ENCODE measurements around the gene GRM2. TPM values are rescaled to one million over a fixed set of nuclear protein-coding genes. Genes with fewer than 3 reads are reported as not detected.

GRM2 gene
- total and polyA plus RNA-seq, 2 experiments from 2014 or later = 0.27 TPM; not detected in 1

DNA sequence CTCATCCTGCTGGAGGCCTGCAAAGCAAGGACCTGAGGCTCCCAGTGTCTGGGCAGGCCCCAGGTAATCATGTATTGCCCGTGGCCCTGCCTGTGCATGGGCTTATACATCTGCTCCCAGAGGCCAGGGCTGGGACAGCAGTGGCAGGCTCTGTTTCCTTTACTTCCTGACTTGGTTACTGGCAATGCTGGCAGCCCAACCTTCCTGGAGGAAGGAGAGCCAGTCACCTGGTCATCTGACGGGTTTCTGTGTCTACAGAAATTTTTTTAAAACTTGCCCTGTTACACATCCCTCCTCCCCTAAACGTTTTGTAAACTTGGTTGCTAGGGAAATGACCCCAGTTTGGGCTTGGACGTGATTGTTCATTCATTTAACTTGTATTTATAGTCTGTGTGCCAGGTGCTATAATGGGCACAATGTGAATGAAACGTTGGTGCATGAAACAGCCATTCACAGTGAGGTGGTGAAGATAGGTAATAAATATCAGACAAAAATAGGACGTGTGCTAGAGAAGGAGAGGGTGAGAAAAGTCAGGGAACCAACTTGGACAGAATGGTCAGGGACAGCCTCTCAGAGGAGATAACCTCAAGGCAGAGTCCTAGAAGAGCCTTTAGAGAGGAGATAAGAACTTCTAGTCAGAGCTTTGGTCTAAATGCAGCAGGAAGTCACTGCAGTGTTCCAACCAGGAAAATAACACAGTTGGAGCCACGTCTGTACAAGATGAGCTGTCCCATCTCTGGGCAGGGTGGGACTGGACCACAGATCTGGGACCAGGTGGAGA lies 21.7 kb upstream of the GRM2 start:
- no peak overlapping the region for H3K4me2 ChIP-seq
- H2AFZ ChIP-seq = no peak overlapping the region
- H3K27me3 ChIP-seq = no peaks in the 10 kb centered on the region
- 88% methylated on average over 7 of the region's 7 CpGs for WGBS (ENCODE audit: low lambda C conversion rate, missing lambda C conversion rate)
- no peak overlapping the region for H3K27ac ChIP-seq
- H3K36me3 ChIP-seq (replicated peaks; ENCODE audit: insufficient read depth, low read depth) = no peaks in the 10 kb centered on the region
- TF ChIP-seq EZH2phosphoT487 (IDR thresholded peaks at IDR 0.05; ENCODE audit: low read depth, severe bottlenecking, unreplicated experiment) (no peak), EZH2 (IDR thresholded peaks at IDR 0.05; ENCODE audit: borderline replicate concordance) (no peak)
- TF ChIP-seq, protein P1, sequence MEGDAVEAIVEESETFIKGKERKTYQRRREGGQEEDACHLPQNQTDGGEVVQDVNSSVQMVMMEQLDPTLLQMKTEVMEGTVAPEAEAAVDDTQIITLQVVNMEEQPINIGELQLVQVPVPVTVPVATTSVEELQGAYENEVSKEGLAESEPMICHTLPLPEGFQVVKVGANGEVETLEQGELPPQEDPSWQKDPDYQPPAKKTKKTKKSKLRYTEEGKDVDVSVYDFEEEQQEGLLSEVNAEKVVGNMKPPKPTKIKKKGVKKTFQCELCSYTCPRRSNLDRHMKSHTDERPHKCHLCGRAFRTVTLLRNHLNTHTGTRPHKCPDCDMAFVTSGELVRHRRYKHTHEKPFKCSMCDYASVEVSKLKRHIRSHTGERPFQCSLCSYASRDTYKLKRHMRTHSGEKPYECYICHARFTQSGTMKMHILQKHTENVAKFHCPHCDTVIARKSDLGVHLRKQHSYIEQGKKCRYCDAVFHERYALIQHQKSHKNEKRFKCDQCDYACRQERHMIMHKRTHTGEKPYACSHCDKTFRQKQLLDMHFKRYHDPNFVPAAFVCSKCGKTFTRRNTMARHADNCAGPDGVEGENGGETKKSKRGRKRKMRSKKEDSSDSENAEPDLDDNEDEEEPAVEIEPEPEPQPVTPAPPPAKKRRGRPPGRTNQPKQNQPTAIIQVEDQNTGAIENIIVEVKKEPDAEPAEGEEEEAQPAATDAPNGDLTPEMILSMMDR (IDR thresholded peaks at IDR 0.05; ENCODE audit: poor library complexity) = no peak
- no peak overlapping the region for H3K4me3 ChIP-seq
- no peaks in the 10 kb centered on the region for H3K79me2 ChIP-seq
- peaks cover 4% of the 10 kb centered on the region for H3K4me1 ChIP-seq (ENCODE audit: insufficient read depth)
- no peaks in the 10 kb centered on the region for H3K9me3 ChIP-seq (ENCODE audit: low read depth)
- no peak for DNase-seq (ENCODE audit: low spot score)
- no peaks in the 10 kb centered on the region for H4K20me1 ChIP-seq (ENCODE audit: insufficient read depth, poor library complexity, severe bottlenecking)
- no peaks in the 10 kb centered on the region for H3K9me2 ChIP-seq (replicated peaks; ENCODE audit: insufficient read depth)

DNA sequence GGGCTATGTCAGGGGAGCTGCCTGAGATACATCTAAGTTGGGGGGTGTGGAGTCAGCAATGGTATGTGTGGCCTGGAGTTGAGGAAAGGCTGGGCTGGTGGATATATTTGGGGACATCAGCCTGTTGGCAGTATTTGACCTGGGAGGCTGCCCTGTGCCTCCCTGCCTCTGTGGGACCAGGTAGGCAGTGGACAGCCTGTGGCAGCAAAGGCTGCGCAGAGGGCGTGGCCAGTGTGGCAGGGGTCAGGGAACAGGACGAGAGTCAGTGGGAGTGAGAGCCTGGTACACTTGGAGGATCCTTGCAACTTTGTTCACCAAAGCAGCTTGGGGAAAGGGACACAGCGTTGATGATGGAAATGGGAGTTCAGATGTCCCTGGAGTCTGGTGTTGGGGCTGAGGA lies 20.8 kb upstream of the GRM2 start:
- no peak overlapping the region for H3K27ac ChIP-seq
- no peak for DNase-seq (ENCODE audit: low spot score)
- 94% methylated on average over 4 of the region's 4 CpGs for WGBS (ENCODE audit: low lambda C conversion rate, missing lambda C conversion rate)
- H3K27me3 ChIP-seq = no peaks in the 10 kb centered on the region
- H4K20me1 ChIP-seq (ENCODE audit: insufficient read depth, poor library complexity, severe bottlenecking) = no peaks in the 10 kb centered on the region
- no peaks in the 10 kb centered on the region for H3K79me2 ChIP-seq
- H3K36me3 ChIP-seq (replicated peaks; ENCODE audit: insufficient read depth, low read depth) = no peaks in the 10 kb centered on the region
- H3K4me1 ChIP-seq (ENCODE audit: insufficient read depth) = peaks cover 4% of the 10 kb centered on the region
- H3K9me2 ChIP-seq (replicated peaks; ENCODE audit: insufficient read depth) = no peaks in the 10 kb centered on the region
- no peaks in the 10 kb centered on the region for H3K9me3 ChIP-seq (ENCODE audit: low read depth)
- TF ChIP-seq, protein P1 (IDR thresholded peaks at IDR 0.05; ENCODE audit: poor library complexity) = no peak
- TF ChIP-seq EZH2 (IDR thresholded peaks at IDR 0.05; ENCODE audit: borderline replicate concordance) (no peak), EZH2phosphoT487 (IDR thresholded peaks at IDR 0.05; ENCODE audit: low read depth, severe bottlenecking, unreplicated experiment) (no peak)
- no peak overlapping the region for H3K4me3 ChIP-seq
- H3K4me2 ChIP-seq = no peak overlapping the region
- no peak overlapping the region for H2AFZ ChIP-seq

DNA sequence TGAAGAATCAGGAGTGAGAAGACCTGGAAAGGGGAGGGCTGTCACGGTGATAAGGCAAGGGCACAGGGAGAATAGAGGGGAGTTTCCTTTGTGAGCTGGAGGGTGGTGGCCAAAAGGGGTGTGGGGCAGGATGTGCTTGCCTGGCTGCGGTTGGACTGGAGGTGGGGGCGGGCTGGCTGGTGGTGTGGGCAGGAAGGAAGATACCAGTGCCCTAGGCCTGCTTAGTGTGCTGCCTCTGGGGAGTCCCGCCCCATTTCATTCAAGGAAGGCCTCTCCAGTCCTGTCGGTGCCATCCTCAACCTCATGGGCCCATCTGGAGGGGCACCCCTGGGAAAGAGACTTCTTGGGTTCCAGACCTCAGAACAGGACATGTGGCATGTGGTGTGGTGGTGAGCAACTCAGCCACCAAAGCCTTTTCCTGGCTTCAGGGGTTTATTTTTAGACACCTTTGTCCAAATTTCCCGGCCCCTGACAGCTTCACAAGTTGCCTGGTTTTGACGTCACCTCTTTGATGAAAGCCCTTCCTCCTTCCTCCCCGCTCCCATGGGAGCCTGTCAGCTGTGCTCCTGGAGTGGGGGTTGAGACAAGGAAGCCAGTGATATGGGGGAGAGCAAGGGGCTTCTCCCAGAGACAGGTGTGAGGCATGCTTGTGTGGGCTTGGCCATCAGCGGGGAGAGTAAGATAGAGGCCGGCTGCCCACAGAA lies 20.2 kb upstream of the GRM2 start:
- Histone ChIP-seq H3K27me3 (no peaks in the 10 kb centered on the region), H3K4me3 (no peak overlapping the region), H3K9me2 (replicated peaks; ENCODE audit: insufficient read depth) (no peaks in the 10 kb centered on the region), H3K4me2 (no peak overlapping the region), H2AFZ (no peak overlapping the region), H3K9me3 (ENCODE audit: low read depth) (no peaks in the 10 kb centered on the region), H4K20me1 (ENCODE audit: insufficient read depth, poor library complexity, severe bottlenecking) (no peaks in the 10 kb centered on the region), H3K27ac (no peak overlapping the region), H3K36me3 (replicated peaks; ENCODE audit: insufficient read depth, low read depth) (no peaks in the 10 kb centered on the region), H3K79me2 (no peaks in the 10 kb centered on the region), H3K4me1 (ENCODE audit: insufficient read depth) (peaks cover 3% of the 10 kb centered on the region)
- no peak for TF ChIP-seq EZH2 (IDR thresholded peaks at IDR 0.05; ENCODE audit: borderline replicate concordance)
- no peak for TF ChIP-seq EZH2phosphoT487 (IDR thresholded peaks at IDR 0.05; ENCODE audit: low read depth, severe bottlenecking, unreplicated experiment)
- TF ChIP-seq, protein P1 (IDR thresholded peaks at IDR 0.05; ENCODE audit: poor library complexity) = no peak
- 90% methylated on average over 10 of the region's 10 CpGs for WGBS (ENCODE audit: low lambda C conversion rate, missing lambda C conversion rate)
- no peak for DNase-seq (ENCODE audit: low spot score)

Measured in hepatocyte (in vitro differentiated cells).